GM13976 (cell line): ENCODE data around the gene PCCB.

Source experiments
- DNase-seq: peaks from one replicate; pipeline ENCODE4 v3.0.0; 2012; ENCODE audit warnings: low spot score
- in situ Hi-C: fragments of 300-500 bp; cut with MboI; formaldehyde crosslinking; loops from one replicate; pipeline ENCODE4 v1.12.0; 2022; ENCODE audit warnings: low sequenced_read_pairs, mixed read lengths, inconsistent platforms; ENCODE audit not compliant: unreplicated experiment
- TF ChIP-seq, protein P1 (sequence below): IDR thresholded peaks from 2 replicates; pipeline ENCODE4 v1.5.1; 2012; ENCODE audit warnings: borderline replicate concordance, mild to moderate bottlenecking; ENCODE audit not compliant: insufficient read depth; ENCODE audit errors: extremely low read depth, missing control alignments, control extremely low read depth

PCCB gene

DNA sequence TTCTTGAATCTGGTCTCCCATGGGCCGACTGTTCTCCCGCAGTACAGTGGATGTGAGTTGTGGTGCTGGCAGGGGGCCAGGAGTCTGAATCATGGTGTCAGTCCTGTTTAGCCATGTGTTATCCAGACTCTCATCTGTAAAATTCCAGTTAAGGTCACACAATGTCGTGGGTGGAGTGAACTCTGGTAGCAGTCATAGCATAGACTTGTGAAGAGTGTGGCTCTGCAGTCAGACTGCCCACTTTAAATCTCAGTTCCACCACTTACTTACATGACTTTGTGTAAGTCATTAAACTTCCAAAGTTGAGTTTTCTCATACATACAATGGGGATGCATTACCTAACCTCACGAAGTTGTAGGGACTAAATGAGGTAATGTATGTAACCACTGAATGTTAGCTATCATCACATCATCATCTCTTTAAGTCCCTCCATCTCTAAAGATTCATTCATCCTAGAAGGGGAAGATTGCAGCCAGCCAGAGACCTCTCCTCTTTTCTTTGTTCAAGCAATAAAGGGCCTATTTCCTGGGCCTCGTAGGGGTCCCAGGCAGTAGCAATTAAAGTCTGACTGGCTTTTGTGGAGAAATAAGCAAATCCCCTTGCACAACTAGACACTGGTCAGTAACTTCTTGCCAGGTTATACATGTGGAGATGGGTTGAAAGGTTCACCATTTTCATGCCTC is 93.9 kb downstream of the PCCB start:
- no peak for DNase-seq
- in situ Hi-C loops = no loop called here
- TF ChIP-seq, protein P1, sequence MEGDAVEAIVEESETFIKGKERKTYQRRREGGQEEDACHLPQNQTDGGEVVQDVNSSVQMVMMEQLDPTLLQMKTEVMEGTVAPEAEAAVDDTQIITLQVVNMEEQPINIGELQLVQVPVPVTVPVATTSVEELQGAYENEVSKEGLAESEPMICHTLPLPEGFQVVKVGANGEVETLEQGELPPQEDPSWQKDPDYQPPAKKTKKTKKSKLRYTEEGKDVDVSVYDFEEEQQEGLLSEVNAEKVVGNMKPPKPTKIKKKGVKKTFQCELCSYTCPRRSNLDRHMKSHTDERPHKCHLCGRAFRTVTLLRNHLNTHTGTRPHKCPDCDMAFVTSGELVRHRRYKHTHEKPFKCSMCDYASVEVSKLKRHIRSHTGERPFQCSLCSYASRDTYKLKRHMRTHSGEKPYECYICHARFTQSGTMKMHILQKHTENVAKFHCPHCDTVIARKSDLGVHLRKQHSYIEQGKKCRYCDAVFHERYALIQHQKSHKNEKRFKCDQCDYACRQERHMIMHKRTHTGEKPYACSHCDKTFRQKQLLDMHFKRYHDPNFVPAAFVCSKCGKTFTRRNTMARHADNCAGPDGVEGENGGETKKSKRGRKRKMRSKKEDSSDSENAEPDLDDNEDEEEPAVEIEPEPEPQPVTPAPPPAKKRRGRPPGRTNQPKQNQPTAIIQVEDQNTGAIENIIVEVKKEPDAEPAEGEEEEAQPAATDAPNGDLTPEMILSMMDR = no peak

DNA sequence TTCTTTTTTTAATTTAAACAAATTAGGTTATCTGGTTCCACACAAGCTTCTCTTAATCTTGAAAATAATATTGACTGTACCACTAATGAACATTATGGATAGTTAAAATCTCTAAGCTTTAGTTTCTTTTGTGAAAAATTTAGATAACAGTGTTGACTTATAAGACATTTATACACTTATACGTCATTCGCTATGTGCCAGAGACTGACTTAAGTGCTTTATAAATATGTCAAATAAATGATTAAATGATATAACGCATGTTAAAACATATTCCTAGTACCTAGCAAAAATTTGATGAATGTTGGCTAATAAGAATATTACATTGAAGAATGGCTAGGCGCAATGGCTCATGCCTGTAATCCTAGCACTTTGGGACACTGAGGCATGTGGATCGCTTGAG is 96.3 kb downstream of the PCCB start:
- TF ChIP-seq, protein P1 = no peak
- no peak for DNase-seq
- in situ Hi-C loops = no loop called here

GRCh38 chr3:136350132-136350531 is 100.0 kb downstream of the PCCB start:
- in situ Hi-C loops = no loop called here
- TF ChIP-seq, protein P1 = no peak
- DNase-seq = no peak

- no peak for DNase-seq
- TF ChIP-seq, protein P1 = no peak
- in situ Hi-C loops = no loop called here
These were observed 100.4 kb downstream of the PCCB start for GRCh38 chr3:136350557-136350956.

- no peak for DNase-seq
- TF ChIP-seq, protein P1 = no peak
These were observed 101.2 kb downstream of the PCCB start for GRCh38 chr3:136351351-136351750.

DNA sequence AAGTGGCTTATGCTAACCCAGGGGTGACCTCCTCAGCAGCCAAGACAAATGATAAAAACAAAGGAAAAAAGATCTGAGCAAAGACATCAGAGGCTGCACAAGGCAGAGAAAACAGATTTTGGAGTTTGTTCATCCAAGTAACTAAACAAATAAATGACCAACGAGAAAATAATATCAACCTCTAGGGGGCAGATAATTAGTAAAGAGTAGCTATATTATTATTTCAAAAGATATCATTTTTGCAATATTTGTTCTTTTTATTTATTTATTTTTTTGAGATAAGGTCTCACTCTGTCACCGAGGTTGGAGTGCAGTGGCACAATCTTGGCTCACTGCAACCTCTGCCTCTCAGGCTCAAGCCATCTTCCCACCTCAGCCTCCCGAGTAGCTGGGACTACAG is 101.8 kb downstream of the PCCB start:
- TF ChIP-seq, protein P1 = no peak
- in situ Hi-C loops = no loop called here
- no peak for DNase-seq

More at GRCh38 chr3:136351351-136351750, 101.2 kb downstream of the PCCB start:
- in situ Hi-C loops = no loop called here
